Measurements from ENCODE around the gene BBS7.

The BBS7 gene

DNA sequence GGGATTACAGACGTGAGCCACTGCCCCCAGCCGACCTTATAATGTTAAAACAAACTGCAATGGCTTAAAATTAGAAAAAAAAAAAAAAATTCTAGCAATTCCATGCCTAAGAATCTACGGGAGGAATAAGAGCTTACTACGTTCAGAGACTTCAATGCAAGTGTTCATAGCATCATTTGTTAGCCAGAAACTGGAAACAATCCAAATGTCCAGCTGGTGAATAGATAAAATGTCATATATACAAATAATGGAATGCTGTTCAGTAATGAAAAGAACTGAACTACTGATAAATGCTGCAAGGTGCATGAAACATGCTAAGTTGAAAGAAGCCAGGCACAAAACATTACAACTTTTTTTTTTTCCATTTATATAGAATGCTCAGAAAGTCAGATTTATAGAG, 63.9 kb downstream of the BBS7 start:
- no peaks in the 10 kb centered on the region for H3K27me3 ChIP-seq (ENCODE audit: insufficient read depth, low read depth, severe bottlenecking)
- no peaks in the 10 kb centered on the region for H3K9me3 ChIP-seq (ENCODE audit: severe bottlenecking)
- no peak for DNase-seq
- H3K36me3 ChIP-seq, result peaks cover 100% of the 10 kb centered on the region
- H3K4me3 ChIP-seq (ENCODE audit: low read depth, low read length), result no peak overlapping the region
- no peak for TF ChIP-seq CTCF (IDR thresholded peaks at IDR 0.05; ENCODE audit: low read depth, low read length)
- no peak overlapping the region for H3K27ac ChIP-seq

- Histone ChIP-seq H3K27ac (peak overlapping the region; percentile 92), H3K27me3 (ENCODE audit: insufficient read depth, low read depth, severe bottlenecking) (no peaks in the 10 kb centered on the region), H3K9me3 (ENCODE audit: severe bottlenecking) (no peaks in the 10 kb centered on the region), H3K36me3 (peaks cover 54% of the 10 kb centered on the region), H3K4me3 (ENCODE audit: low read depth, low read length) (peak overlapping the region; percentile 66)
- no peak for DNase-seq
- no peak for TF ChIP-seq CTCF (IDR thresholded peaks at IDR 0.05; ENCODE audit: low read depth, low read length)
These were observed 68.6 kb downstream of the BBS7 start for GRCh38 chr4:121801715-121802075.

- DNase-seq, result peak; percentile 98
- Histone ChIP-seq H3K9me3 (ENCODE audit: severe bottlenecking) (no peaks in the 10 kb centered on the region), H3K36me3 (peaks cover 49% of the 10 kb centered on the region), H3K4me3 (ENCODE audit: low read depth, low read length) (peak within 1 kb of the TSS; percentile 66), H3K27me3 (ENCODE audit: insufficient read depth, low read depth, severe bottlenecking) (no peaks in the 10 kb centered on the region), H3K27ac (peak within 1 kb of the TSS; percentile 92)
- no peak for TF ChIP-seq CTCF (IDR thresholded peaks at IDR 0.05; ENCODE audit: low read depth, low read length)
These were observed 69.1 kb downstream of the BBS7 start, which contains the start of gene EXOSC9 for GRCh38 chr4:121800961-121801714. EXOSC9 (plus strand) TSS chr4:121801323; CDS start chr4:121801425, 102 bp downstream.

GRCh38 chr4:121800638-121800960, 69.7 kb downstream of the BBS7 start:
- H3K36me3 ChIP-seq, result peaks cover 43% of the 10 kb centered on the region
- no peak for DNase-seq

GRCh38 chr4:121799867-121800501, 70.3 kb downstream of the BBS7 start:
- no peak for TF ChIP-seq CTCF (IDR thresholded peaks at IDR 0.05; ENCODE audit: low read depth, low read length)
- DNase-seq, result no peak
- Histone ChIP-seq H3K9me3 (ENCODE audit: severe bottlenecking) (no peaks in the 10 kb centered on the region), H3K27ac (peak overlapping the region; percentile 92), H3K27me3 (ENCODE audit: insufficient read depth, low read depth, severe bottlenecking) (no peaks in the 10 kb centered on the region), H3K4me3 (ENCODE audit: low read depth, low read length) (peak overlapping the region; percentile 66), H3K36me3 (peaks cover 37% of the 10 kb centered on the region)

More at GRCh38 chr4:121800638-121800960, 69.7 kb downstream of the BBS7 start:
- Histone ChIP-seq H3K27me3 (ENCODE audit: insufficient read depth, low read depth, severe bottlenecking) (no peaks in the 10 kb centered on the region), H3K27ac (peak overlapping the region; percentile 92), H3K9me3 (ENCODE audit: severe bottlenecking) (no peaks in the 10 kb centered on the region), H3K4me3 (ENCODE audit: low read depth, low read length) (peak overlapping the region; percentile 66)
- no peak for TF ChIP-seq CTCF (IDR thresholded peaks at IDR 0.05; ENCODE audit: low read depth, low read length)
